Liver (tissue), 9 donors: ENCODE measurements around the gene RIPOR1. TPM values are rescaled to one million over a fixed set of nuclear protein-coding genes. Genes with fewer than 3 reads are reported as not detected.

Experiments used
- DNase-seq: peaks from one replicate; pipeline ENCODE4 v3.0.0-alpha.2; 2017; ENCODE audit warnings: low spot score
- H3K27ac ChIP-seq, 2 donors: one replicate each; pipeline ENCODE4 v1.7.0; 2013; ENCODE audit warnings: inconsistent platforms in 2 of 2, low read length in 2 of 2, control low read depth in 1 of 2, low read depth in 1 of 2, mild to moderate bottlenecking in 1 of 2
- H3K27me3 ChIP-seq, 4 donors: one replicate each; pipeline versions ENCODE4 v1.6.1 to v1.7.0; 2013; ENCODE audit warnings: low read length in 3 of 4, inconsistent platforms in 1 of 4, mild to moderate bottlenecking in 1 of 4, moderate library complexity in 1 of 4; ENCODE audit not compliant: control insufficient read depth in 4 of 4, insufficient read depth in 4 of 4
- H3K36me3 ChIP-seq, 4 donors: one replicate each; pipeline versions ENCODE4 v1.6.1 to v1.7.0; 2013; ENCODE audit warnings: low read length in 3 of 4, mild to moderate bottlenecking in 3 of 4, low read depth in 1 of 4, moderate library complexity in 1 of 4; ENCODE audit not compliant: control insufficient read depth in 4 of 4, insufficient read depth in 3 of 4
- H3K4me1 ChIP-seq, 4 donors: one replicate each; pipeline versions ENCODE4 v1.6.1 to v1.7.0; 2013; ENCODE audit warnings: low read length in 3 of 4, mild to moderate bottlenecking in 3 of 4, moderate library complexity in 1 of 4; ENCODE audit not compliant: control insufficient read depth in 4 of 4, insufficient read depth in 4 of 4
- H3K4me3 ChIP-seq, 3 donors: one replicate each; pipeline versions ENCODE4 v1.6.1 to v1.7.0; 2013; ENCODE audit warnings: low read length in 3 of 3, control low read depth in 1 of 3, low read depth in 1 of 3, mild to moderate bottlenecking in 1 of 3
- H3K9ac ChIP-seq, 2 donors: one replicate each; pipeline ENCODE4 v1.7.0; 2013; ENCODE audit warnings: low read length in 2 of 2, mild to moderate bottlenecking in 2 of 2, moderate library complexity in 2 of 2, control low read depth in 1 of 2, low read depth in 1 of 2
- H3K9me3 ChIP-seq, 4 donors: one replicate each; pipeline versions ENCODE4 v1.6.1 to v1.7.0; 2013; ENCODE audit warnings: low read length in 3 of 4; ENCODE audit not compliant: control insufficient read depth in 4 of 4
- EGR1 ChIP-seq, 2 donors: IDR thresholded peaks; 2 replicates each; pipeline ENCODE4 v1.6.1; 2016 to 2018; ENCODE audit warnings: antibody characterized with exemption in 2 of 2, low read depth in 2 of 2
- FOXA1 ChIP-seq: IDR thresholded peaks from 2 replicates; pipeline ENCODE4 v1.6.1; 2016; ENCODE audit warnings: antibody characterized with exemption
- FOXA2 ChIP-seq: IDR thresholded peaks from 2 replicates; pipeline ENCODE4 v1.6.1; 2016; ENCODE audit warnings: antibody characterized with exemption
- HNF4G ChIP-seq: IDR thresholded peaks from 2 replicates; pipeline ENCODE4 v1.6.1; 2016; ENCODE audit warnings: antibody characterized with exemption
- JUND ChIP-seq, 2 donors: IDR thresholded peaks; 2 replicates each; pipeline ENCODE4 v1.6.1; 2016; ENCODE audit warnings: antibody characterized with exemption in 2 of 2
- NR2F2 ChIP-seq: IDR thresholded peaks from 2 replicates; pipeline ENCODE4 v1.6.1; 2016; ENCODE audit warnings: antibody characterized with exemption
- RAD21 ChIP-seq, 2 donors: IDR thresholded peaks; 2 replicates each; pipeline ENCODE4 v1.6.1; 2016; ENCODE audit warnings: antibody characterized with exemption in 2 of 2, mild to moderate bottlenecking in 2 of 2
- RXRA ChIP-seq, 2 donors: IDR thresholded peaks; 2 replicates each; pipeline ENCODE4 v1.6.1; 2017 to 2018; ENCODE audit warnings: antibody characterized with exemption in 2 of 2, mild to moderate bottlenecking in 1 of 2
- SP1 ChIP-seq: IDR thresholded peaks from 2 replicates; pipeline ENCODE4 v1.6.1; 2018; ENCODE audit warnings: antibody characterized with exemption, mild to moderate bottlenecking
- TAF1 ChIP-seq: conservative IDR thresholded peaks from 2 replicates; pipeline ENCODE4 v1.6.1; 2016; ENCODE audit warnings: antibody characterized with exemption, mild to moderate bottlenecking
- YY1 ChIP-seq: IDR thresholded peaks from 2 replicates; pipeline ENCODE4 v1.6.1; 2016; ENCODE audit warnings: antibody characterized with exemption, mild to moderate bottlenecking
- WGBS: extraction: QIAGEN DNeasy Blood & Tissue Kit; methylation state at CpG from one replicate; pipeline ENCODE4 v1.1.7; 2013; 5-methylcytosine and 5-hydroxymethylcytosine counted together
- polyA plus RNA-seq, 2 donors: library from polyadenylated mRNA; stranded (reverse) in 1 of 2; unstranded in 1 of 2; fragments of 200-250 nt in 1 of 2; fragments of >200 nt in 1 of 2; fragmentation: Nextera tagmentation in 1 of 2; extraction: Ambion mirVana in 1 of 2; gene quantifications; one replicate each; pipeline versions ENCODE4 v1.2.1 to v1.2.3, GENCODE V29; 2013 to 2015
- total RNA-seq, 2 donors: library from RNA; depleted of rRNA; stranded (reverse); fragments of >200 nt; gene quantifications; one replicate each; pipeline ENCODE4 v1.2.3, GENCODE V29; 2014
- TF ChIP-seq, protein P1 (sequence below): fragments of 150-350 bp; IDR thresholded peaks from 2 replicates; pipeline ENCODE4 v1.5.1; 2017; ENCODE audit warnings: improper control_type of control experiment, low read depth, low read length; ENCODE audit not compliant: missing input control
- TF ChIP-seq, protein P2 (sequence below): IDR thresholded peaks from 2 replicates; pipeline ENCODE4 v1.6.1; 2016; ENCODE audit warnings: antibody characterized with exemption
- TF ChIP-seq, protein P3 (sequence below): IDR thresholded peaks from 2 replicates; pipeline ENCODE4 v1.6.1; 2016; ENCODE audit warnings: antibody characterized with exemption
- TF ChIP-seq, protein P4 (sequence below): IDR thresholded peaks from 2 replicates; pipeline ENCODE4 v1.6.1; 2016; ENCODE audit warnings: antibody characterized with exemption
- donor health status: healthy.
- donor health status: healthy.
- donor health status: healthy.
- donor health status: healthy.
- donor health status: healthy.

The RIPOR1 gene
- total and polyA plus RNA-seq, 4 donors = 7.6 to 25.2 (median 15.3) TPM

DNA sequence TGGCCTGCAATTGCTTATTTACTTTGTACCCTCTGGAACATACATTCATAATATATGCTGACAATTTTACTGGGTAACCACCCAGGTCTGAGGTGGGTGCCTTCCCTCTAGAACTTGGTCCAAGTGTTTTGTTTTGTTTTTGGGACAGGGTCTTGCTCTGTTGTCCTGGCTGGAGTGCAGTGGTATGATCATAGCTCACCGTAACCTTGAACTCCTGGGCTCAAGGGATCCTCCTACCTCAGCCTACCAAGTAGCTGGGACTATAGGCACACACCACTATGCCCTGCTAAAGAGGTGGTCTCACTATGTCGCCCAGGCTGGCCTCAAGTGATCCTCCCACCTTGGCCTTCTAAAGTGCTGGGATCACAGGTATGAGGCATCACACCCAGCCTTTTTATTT lies 22.5 kb downstream of the RIPOR1 start:
- Histone ChIP-seq H3K9me3 (no peaks in the 10 kb centered on the region), H3K27me3 (no peaks in the 10 kb centered on the region), H3K36me3 (peaks cover 0 to 5% (median 2%) of the 10 kb centered on the region in 4 donors), H3K27ac (no peak overlapping the region), H3K9ac (no peak overlapping the region), H3K4me3 (no peak overlapping the region), H3K4me1 (peaks cover 3 to 16% (median 12%) of the 10 kb centered on the region in 4 donors)
- TF ChIP-seq HNF4G (no peak), FOXA2 (no peak), EGR1 (IDR thresholded peaks at IDR 0.05; ENCODE audit: low read depth in 2 of 2) (no peak), TAF1 (no peak)
- TF ChIP-seq, protein P1, sequence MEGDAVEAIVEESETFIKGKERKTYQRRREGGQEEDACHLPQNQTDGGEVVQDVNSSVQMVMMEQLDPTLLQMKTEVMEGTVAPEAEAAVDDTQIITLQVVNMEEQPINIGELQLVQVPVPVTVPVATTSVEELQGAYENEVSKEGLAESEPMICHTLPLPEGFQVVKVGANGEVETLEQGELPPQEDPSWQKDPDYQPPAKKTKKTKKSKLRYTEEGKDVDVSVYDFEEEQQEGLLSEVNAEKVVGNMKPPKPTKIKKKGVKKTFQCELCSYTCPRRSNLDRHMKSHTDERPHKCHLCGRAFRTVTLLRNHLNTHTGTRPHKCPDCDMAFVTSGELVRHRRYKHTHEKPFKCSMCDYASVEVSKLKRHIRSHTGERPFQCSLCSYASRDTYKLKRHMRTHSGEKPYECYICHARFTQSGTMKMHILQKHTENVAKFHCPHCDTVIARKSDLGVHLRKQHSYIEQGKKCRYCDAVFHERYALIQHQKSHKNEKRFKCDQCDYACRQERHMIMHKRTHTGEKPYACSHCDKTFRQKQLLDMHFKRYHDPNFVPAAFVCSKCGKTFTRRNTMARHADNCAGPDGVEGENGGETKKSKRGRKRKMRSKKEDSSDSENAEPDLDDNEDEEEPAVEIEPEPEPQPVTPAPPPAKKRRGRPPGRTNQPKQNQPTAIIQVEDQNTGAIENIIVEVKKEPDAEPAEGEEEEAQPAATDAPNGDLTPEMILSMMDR = no peak
- WGBS = 96% methylated on average over 2 of the region's 2 CpGs
- DNase-seq = no peak

DNA sequence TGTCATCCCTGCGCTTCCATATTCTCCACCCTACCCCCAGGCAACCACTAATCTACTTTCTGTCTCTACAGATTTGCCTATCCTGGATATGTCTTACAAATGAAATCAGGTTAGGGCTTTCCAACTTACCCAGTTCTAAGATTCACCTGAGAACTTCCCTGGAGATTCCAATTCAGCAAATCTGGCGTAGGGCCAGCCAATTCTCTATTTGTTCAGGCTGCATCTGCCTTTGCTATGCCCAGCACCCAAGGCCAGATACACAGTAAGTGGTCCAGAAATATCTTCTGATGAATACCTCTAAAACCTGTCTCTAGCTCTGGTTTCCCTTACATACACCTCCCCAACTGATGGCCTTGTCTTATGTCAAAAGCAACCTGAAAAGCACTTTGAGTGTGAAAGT lies 23.3 kb downstream of the RIPOR1 start:
- no peak overlapping the region for H3K9ac ChIP-seq
- H3K27me3 ChIP-seq = no peaks in the 10 kb centered on the region
- peaks cover 0 to 5% (median 2%) of the 10 kb centered on the region in 4 donors for H3K36me3 ChIP-seq
- no peaks in the 10 kb centered on the region for H3K9me3 ChIP-seq
- H3K4me1 ChIP-seq = peaks cover 0 to 7% (median 4%) of the 10 kb centered on the region in 4 donors
- WGBS = 94% methylated on average over 2 of the region's 2 CpGs
- TF ChIP-seq FOXA1 (no peak), RAD21 (IDR thresholded peaks at IDR 0.05) (no peak), JUND (IDR thresholded peaks at IDR 0.05) (no peak), SP1 (no peak), RXRA (IDR thresholded peaks at IDR 0.05) (no peak), NR2F2 (no peak), FOXA2 (no peak), EGR1 (IDR thresholded peaks at IDR 0.05; ENCODE audit: low read depth in 2 of 2) (no peak)
- TF ChIP-seq, protein P2, sequence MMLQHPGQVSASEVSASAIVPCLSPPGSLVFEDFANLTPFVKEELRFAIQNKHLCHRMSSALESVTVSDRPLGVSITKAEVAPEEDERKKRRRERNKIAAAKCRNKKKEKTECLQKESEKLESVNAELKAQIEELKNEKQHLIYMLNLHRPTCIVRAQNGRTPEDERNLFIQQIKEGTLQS = no peak
- TF ChIP-seq, protein P3, sequence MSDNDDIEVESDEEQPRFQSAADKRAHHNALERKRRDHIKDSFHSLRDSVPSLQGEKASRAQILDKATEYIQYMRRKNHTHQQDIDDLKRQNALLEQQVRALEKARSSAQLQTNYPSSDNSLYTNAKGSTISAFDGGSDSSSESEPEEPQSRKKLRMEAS = no peak
- TF ChIP-seq, protein P1 = no peak
- DNase-seq = no peak
- H3K27ac ChIP-seq = no peak overlapping the region
- H3K4me3 ChIP-seq = no peak overlapping the region

DNA sequence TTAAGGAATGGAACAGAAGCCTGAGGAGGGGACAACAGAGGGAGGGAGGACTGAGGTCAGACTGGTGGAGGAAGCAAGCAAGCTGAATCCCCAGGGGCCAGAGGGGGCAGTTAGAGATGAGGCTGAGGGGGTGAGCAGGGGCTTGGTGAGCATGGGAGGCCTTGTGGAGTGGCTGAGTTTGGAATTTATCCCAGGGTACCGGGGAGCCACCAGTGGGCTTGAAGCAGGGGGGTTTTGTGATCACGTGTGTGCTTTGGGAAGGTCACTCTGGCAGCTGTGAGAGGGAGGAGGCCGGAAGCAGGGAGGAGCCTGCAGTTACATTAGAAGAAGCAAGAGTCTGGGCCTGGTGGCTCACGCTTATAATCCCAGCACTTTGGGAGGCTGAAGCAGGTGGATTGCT lies 23.8 kb downstream of the RIPOR1 start:
- H3K4me3 ChIP-seq = no peak overlapping the region
- H3K9ac ChIP-seq = no peak overlapping the region
- no peaks in the 10 kb centered on the region for H3K9me3 ChIP-seq
- peaks cover 0 to 2% (median under 1%) of the 10 kb centered on the region in 4 donors for H3K4me1 ChIP-seq
- H3K27me3 ChIP-seq = no peaks in the 10 kb centered on the region
- no peak overlapping the region for H3K27ac ChIP-seq
- peaks cover 0 to 5% (median under 1%) of the 10 kb centered on the region in 4 donors for H3K36me3 ChIP-seq
- WGBS = 74% methylated on average over 4 of the region's 4 CpGs
- no peak for DNase-seq
- TF ChIP-seq YY1 (no peak), TAF1 (no peak), SP1 (no peak), FOXA2 (no peak), HNF4G (no peak), RAD21 (IDR thresholded peaks at IDR 0.05) (no peak), EGR1 (IDR thresholded peaks at IDR 0.05; ENCODE audit: low read depth in 2 of 2) (no peak)
- TF ChIP-seq, protein P4, sequence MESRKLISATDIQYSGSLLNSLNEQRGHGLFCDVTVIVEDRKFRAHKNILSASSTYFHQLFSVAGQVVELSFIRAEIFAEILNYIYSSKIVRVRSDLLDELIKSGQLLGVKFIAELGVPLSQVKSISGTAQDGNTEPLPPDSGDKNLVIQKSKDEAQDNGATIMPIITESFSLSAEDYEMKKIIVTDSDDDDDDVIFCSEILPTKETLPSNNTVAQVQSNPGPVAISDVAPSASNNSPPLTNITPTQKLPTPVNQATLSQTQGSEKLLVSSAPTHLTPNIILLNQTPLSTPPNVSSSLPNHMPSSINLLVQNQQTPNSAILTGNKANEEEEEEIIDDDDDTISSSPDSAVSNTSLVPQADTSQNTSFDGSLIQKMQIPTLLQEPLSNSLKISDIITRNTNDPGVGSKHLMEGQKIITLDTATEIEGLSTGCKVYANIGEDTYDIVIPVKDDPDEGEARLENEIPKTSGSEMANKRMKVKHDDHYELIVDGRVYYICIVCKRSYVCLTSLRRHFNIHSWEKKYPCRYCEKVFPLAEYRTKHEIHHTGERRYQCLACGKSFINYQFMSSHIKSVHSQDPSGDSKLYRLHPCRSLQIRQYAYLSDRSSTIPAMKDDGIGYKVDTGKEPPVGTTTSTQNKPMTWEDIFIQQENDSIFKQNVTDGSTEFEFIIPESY = no peak
- TF ChIP-seq, protein P3 = no peak
- TF ChIP-seq, protein P1 = no peak
- TF ChIP-seq, protein P2 = no peak
